Panc1 (cell line): ENCODE results near the gene MTMR4.
A peak's percentile ranks its signal among the peaks of the same experiment; 100 is the strongest.

ENCODE experiments used
- CTCF ChIP-seq: fragments of 450-650 bp; IDR thresholded peaks from 2 replicates; pipeline ENCODE4 v1.5.1; 2017; ENCODE audit warnings: mild to moderate bottlenecking
- POLR2AphosphoS5 ChIP-seq: IDR thresholded peaks from 2 replicates; pipeline ENCODE4 v1.6.1; 2012; ENCODE audit warnings: mild to moderate bottlenecking, low read depth, low read length, moderate library complexity
- TCF7L2 ChIP-seq: IDR thresholded peaks from 2 replicates; pipeline ENCODE4 v1.6.1; 2011; ENCODE audit warnings: mild to moderate bottlenecking, low read depth, low read length, inconsistent platforms

DNA sequence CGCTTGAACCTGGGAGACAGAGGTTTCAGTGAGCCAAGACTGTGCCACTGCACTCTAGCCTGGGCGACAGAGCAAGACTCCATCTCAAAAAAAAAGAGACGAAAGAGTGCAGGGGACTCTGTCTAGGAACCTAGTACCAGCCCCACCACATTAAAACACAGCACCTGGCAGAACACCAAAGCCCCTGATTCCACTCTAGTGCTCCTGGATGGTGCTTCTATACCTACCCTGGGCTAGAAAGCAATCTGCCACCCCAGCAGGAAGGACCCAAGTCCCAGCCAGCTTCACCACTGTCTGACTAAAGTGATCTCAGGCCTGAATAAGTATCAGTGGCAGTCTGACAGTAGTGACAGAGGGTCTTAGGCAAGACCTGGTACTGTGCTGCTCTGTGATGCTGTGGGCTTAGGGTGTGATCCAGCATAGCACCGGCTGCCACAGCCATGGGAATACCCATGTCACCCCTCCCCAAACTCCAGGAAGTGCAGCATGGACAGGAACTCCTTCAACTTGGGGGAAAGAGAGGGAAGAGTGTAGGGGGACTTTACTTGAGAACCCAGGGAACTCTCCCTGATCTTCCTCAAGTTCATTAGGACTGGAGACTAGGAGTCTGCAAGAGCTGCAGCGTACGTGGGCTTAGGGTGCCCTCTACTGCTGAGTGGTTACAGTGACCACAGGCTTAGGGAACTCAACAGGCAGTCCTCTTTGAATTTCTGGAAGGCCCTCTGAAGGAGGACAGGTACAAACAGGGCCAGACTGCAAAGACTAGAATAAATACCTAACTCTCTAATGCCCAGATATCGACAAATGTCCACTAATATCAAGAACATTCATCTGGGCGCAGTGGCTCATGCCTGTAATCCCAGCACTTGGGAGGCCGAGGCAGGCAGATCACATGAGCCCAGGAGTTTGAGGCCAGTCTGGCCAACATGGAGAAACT, 67.1 kb downstream of the MTMR4 start:
- TF ChIP-seq CTCF (peak; percentile 80), POLR2AphosphoS5 (no peak), TCF7L2 (no peak)
